Cardiac septum (tissue), 1 donor: ENCODE measurements around the gene PLXNA4. TPM values are rescaled to one million over a fixed set of nuclear protein-coding genes. Genes with fewer than 3 reads are reported as not detected.
A peak's percentile ranks its signal among the peaks of the same experiment; 100 is the strongest.

Source experiments
- DNase-seq: peaks from one replicate; pipeline ENCODE4 v3.0.0-alpha.2; 2020; ENCODE audit warnings: low spot score
- intact Hi-C: fragments of 100-400 bp; cut with DNase I; formaldehyde crosslinking; loops from one replicate; pipeline ENCODE4 v1.14.0; 2022
- total RNA-seq: library from RNA; stranded (reverse); fragmentation: NEBNext Ultra II Directional; extraction: Animal tissue kit (Norgen Biotek cat#: 25700); gene quantifications from one replicate; pipeline ENCODE4 v1.2.1, GENCODE V29; 2021
- donor health status: DM: no; HTN: no; CAD: no.

The PLXNA4 gene
- total RNA-seq, 1 donor from 2014 or later, result 12.8 TPM

DNA sequence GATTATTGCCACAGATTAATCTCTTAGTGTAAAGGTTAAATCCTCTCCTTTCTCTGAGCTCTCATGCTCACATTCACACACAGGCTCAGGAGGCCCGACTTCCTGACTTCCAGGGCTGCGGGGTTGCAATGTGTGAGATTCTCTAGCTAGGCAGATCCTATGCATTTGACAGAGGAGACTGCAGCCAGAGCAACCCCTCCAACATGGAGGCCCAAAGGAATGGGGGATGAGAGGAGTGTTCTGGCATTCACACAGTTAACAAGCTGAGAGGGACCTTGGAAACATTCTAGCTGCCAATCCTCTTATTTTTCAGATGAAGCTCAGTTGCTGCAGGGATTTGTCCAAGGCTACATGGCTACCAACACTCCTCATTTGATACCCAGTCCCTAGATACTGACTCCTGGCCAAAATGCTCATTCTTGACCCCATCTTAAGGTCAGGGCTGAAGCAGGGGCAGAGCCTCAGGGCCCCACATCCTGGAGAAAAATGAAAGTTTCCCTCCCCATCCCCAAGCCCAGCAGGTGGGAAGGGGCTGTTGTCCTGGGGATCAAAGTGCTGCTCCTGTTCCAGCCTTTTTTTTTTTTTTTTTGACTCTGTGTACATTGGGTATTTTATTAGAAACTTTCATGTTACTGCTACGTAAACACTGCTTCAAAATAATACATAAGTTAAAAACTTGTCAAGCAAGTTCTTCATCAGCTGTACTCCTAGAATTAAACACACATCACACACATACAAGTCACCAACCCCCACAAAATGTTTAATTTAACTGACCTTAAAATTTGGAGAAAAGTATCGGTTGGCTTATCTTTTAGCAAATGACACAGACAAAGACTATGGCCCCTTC lies 325.6 kb downstream of the PLXNA4 start:
- no peak for DNase-seq
- intact Hi-C loops, result no loop called here

DNA sequence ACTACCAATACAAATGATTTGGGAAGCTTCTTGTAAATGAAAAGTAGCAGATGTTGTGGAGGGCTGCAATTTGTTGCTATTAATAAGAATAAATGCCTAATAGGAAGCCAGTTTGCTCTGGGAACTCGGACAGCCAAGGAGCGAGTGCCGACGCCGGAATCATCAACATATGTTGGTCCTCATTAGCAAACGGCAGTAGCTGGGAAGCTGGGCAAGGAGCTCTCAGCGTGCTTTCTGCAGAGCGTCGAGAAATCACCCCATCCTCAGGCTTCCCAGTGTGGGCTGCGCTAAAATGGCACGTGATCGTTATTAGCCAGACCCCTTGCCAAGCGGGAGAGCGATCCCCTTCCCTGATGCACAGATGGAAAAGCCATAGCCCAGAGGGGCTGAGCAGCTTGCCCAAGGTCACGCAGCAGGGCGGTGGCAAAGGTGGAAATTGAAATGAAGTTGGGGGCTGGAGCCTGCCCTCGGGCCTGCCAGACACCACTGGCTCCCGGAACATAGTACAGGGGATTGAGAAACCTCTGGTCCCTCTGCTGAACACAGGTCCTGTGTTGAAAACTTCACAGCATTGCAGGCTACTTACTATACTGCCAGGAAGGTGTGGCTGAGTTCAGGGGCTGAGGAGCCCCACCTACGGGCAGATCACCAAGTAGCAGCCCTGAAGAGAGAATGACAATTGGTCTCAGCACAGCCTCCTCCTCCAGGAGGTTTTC lies 326.9 kb downstream of the PLXNA4 start:
- no peak for DNase-seq
- intact Hi-C loops, result no loop called here

DNA sequence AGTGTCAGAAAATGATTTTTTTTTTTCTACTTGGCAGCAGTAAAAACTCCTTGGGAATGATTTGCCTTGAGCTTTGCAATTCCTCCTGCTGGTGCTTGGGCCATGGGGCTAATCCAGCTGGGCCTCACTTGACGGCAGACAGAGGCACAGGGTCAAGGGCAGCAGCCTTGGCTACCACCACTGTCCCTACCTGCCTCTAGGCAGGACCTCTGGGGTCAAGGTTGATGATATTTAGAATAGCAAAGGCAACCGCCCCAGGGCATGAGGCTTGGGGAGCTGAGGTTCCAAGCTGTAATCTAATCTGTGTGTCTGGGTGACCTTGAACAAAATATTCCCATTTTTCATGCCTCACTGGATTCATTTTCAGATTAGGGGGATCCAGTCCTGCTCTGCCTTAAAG lies 327.4 kb downstream of the PLXNA4 start:
- DNase-seq, result no peak
- intact Hi-C loops, result no loop called here

- intact Hi-C loops, result no loop called here
- DNase-seq, result no peak
These were observed 328.2 kb downstream of the PLXNA4 start for GRCh38 chr7:132247995-132248618.

DNA sequence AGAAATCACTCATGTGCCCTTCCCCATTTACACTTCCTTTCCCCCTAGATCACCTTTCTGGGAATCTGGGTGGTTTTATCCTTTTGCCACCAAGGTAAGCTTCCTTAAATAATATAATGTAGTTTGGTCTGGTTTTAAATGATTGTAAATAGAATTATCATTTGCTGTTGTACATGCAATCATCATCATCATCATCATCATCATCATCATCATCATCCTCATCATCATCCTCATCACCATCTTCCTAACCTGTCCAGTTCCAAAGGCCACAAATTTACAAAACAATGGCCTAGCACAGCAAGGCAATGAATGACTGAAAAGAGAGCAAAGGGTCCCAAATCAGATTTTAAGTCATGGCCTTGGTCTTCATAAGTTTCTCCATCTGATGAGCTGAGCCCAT lies 329.7 kb downstream of the PLXNA4 start:
- intact Hi-C loops, result no loop called here

GRCh38 chr7:132245539-132245938 lies 330.7 kb downstream of the PLXNA4 start:
- no peak for DNase-seq
- intact Hi-C loops, result no loop called here

More for the DNA sequence above, 329.7 kb downstream of the PLXNA4 start:
- no peak for DNase-seq

DNA sequence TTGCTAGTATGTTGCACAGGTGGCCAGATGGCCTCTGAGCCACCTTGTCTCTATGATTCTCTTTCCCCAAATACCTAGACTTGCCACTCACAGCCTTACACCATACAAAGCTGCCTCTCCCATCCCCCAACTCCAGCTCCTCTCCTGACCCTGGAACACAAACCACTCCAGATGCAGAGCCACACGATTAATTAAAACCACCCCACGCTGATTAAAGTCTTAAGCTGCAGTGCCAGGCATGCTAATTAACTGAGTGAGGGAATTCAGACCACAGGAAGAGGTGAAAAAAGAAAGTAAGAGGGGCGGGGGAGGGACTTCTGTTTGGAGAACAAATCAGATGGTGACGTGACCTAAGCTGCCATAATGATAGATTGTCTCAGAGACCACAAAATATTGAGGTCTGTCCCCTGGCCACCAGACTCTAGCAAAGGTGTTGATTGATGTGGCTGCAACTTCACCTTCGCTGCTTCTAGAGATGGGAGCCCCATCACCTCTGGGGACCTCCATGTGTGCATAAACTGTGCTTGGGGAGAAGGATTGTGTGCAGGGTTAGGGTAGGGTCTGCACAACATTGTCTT lies 331.3 kb downstream of the PLXNA4 start:
- DNase-seq, result peak; percentile 26
- intact Hi-C loops, result no loop called here

- no peak for DNase-seq
- intact Hi-C loops, result no loop called here
These were observed 332.8 kb downstream of the PLXNA4 start for GRCh38 chr7:132243463-132243862.

- DNase-seq, result no peak
- intact Hi-C loops, result no loop called here
These were observed 333.2 kb downstream of the PLXNA4 start for GRCh38 chr7:132243051-132243450.

GRCh38 chr7:132242192-132242812 lies 334.0 kb downstream of the PLXNA4 start:
- no peak for DNase-seq
- intact Hi-C loops, result no loop called here

DNA sequence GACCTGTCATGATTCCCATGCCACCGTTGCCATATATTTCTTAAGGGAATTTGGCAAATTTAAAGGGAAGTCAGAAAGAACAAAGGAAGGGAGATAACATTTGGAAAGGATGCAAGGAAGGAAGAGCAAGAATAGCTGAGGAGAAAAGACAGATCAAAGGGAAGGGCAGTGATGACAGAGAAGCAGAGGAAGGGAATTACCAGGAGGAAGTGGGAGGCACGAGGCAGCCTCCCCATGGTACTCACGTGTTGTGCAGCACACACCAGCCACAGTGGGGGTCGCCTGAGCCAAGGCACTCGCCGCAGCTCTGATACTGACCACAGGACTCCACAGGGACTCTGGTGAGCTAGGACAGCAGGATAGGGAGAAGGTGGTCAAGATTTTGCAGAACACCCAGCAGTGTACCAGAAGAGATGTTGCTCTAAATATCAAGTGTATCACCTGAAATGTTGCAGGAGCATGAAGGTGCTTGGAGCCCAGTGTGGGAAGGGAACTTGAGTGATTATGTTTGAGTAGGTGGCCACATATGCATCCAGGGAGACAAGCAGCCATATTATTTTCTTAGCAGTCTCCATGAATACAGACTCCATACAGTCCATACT lies 335.3 kb downstream of the PLXNA4 start:
- intact Hi-C loops, result no loop called here
- DNase-seq, result no peak

DNA sequence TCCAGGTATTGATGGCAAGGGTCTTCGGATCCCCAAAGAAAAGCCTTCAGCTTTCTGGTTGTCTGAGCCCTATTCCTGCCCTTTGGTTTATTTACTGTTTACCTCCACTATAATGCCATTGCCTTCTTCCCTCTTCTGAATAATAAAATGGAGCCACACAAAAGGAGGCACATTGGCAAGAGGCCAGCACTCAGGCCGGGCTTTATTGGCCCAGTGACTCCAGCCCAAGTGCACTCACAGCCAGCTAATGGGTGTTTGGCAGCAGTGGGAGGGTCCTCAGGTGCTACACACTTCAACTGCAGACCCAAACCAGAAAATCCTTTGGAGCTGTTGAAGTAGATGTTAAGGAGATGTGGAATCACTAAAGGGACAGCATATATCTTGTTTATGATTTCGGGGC lies 336.0 kb downstream of the PLXNA4 start:
- intact Hi-C loops, result no loop called here
- peak; percentile 49 for DNase-seq

GRCh38 chr7:132239422-132239994 lies 336.8 kb downstream of the PLXNA4 start:
- intact Hi-C loops, result no loop called here
- DNase-seq, result peak; percentile 26

DNA sequence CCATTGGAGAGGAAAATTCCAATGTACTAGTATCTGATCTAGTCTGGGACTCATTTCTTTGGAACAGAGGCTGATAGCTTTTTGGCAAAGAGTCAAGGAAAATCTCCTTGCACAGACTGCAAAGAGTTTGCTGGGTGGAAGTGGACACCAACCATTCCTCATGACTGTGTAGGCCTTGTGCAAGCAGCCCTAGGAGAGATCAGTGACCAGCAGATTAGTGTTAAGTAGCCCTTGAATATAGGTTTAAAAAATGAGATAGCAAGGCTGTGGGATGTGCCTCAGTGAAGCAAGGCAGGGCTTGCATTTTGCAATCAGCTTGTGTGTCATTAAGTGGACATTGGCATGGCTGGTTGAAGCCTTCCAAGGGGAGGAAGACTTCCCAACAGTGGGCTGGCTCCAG lies 341.6 kb downstream of the PLXNA4 start:
- intact Hi-C loops, result no loop called here
- peak; percentile 31 for DNase-seq

- intact Hi-C loops, result no loop called here
- DNase-seq, result peak; percentile 12
These were observed 343.9 kb downstream of the PLXNA4 start for GRCh38 chr7:132232406-132232805.

DNA sequence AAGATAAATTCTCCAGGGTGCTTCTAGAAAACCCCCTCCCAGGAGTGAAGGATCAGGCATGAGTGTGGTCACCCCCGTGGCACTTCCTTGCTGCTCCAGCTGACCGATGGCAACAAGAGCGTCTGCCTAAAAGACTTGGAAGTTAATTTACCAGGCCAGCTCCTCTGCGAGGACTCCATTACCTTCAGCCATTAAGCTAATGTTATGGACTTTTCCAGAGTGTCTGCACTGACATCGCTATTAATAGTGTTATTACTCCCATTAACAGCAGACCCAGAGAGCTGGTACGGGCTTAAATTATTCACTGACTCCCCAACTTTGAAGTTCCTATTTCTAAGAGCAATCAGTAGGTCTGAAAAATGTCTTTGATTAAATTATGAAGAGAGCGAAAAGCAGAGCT lies 345.8 kb downstream of the PLXNA4 start:
- intact Hi-C loops, result no loop called here

DNA sequence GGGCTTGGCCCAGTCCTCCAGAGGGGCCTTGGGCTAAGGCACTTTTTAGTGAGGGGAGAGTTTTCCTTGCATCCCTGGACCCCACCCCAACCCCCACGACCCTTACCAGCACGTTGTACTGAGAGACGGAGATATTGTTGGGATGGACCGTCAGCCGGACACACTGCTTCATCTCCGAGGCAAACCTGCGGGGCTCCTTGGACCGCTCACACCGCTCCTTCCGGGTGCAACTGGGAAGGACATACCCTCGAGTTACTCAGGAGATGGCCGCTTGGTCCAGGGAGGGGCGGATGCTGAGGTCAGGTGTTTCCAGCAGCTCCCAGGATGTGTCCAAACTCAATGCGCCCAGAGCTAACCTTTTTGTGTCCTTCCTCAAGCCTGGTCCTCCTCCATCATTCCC lies 348.0 kb downstream of the PLXNA4 start:
- peak; percentile 43 for DNase-seq
- intact Hi-C loops, result no loop called here

More for the DNA sequence above, 345.8 kb downstream of the PLXNA4 start:
- no peak for DNase-seq

DNA sequence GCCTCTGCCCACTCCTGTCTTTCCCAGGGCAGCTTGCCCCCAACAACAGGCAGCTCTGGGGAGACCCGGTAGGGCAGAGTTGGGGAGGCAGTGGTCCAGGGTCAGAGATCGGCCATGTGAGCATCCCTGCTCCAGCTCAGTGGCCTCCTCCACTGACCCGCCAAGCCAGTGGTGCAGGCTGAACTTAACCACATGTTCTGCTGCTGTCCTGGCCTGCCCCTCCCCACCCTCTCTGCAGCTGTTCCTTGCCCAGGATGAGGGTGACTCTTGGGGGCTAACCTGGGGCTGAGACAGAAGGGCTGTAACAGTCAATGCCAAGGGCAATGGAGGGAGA lies 349.3 kb downstream of the PLXNA4 start:
- intact Hi-C loops, result no loop called here
- peak; percentile 19 for DNase-seq
